PC-9 (cell line): ENCODE results near the gene DBP.

ENCODE experiments used
- EZH2 ChIP-seq: fragments of 200-600 bp; sonication (generic); IDR thresholded peaks from 2 replicates; pipeline ENCODE4 v1.8.0; 2017; ENCODE audit warnings: antibody characterized with exemption, low read depth
- TF ChIP-seq, protein P1 (sequence below): fragments of 200-600 bp; sonication (generic); conservative IDR thresholded peaks from 2 replicates; pipeline ENCODE4 v1.6.1; 2017; ENCODE audit warnings: mixed run types, antibody characterized with exemption, mild to moderate bottlenecking, moderate library complexity

- TF ChIP-seq, protein P1, sequence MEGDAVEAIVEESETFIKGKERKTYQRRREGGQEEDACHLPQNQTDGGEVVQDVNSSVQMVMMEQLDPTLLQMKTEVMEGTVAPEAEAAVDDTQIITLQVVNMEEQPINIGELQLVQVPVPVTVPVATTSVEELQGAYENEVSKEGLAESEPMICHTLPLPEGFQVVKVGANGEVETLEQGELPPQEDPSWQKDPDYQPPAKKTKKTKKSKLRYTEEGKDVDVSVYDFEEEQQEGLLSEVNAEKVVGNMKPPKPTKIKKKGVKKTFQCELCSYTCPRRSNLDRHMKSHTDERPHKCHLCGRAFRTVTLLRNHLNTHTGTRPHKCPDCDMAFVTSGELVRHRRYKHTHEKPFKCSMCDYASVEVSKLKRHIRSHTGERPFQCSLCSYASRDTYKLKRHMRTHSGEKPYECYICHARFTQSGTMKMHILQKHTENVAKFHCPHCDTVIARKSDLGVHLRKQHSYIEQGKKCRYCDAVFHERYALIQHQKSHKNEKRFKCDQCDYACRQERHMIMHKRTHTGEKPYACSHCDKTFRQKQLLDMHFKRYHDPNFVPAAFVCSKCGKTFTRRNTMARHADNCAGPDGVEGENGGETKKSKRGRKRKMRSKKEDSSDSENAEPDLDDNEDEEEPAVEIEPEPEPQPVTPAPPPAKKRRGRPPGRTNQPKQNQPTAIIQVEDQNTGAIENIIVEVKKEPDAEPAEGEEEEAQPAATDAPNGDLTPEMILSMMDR: no peak
- TF ChIP-seq EZH2: no peak
Observed at GRCh38 chr19:48609571-48610108, 27.5 kb downstream of the DBP start.
